ENCODE data around the gene FAM120B. TPM values are rescaled to one million over a fixed set of nuclear protein-coding genes. Genes with fewer than 3 reads are reported as not detected.

Gene FAM120B
- total and polyA plus RNA-seq, 2 of the 4 experiments (the other 2 are of a cell fraction): 15.3 to 28.0 TPM

- H3K4me1 ChIP-seq (ENCODE audit: control insufficient read depth, insufficient read depth, low read length): peaks cover 2% of the 10 kb centered on the region; the same call in 1 of the 2 replicates
- H3K56ac ChIP-seq (ENCODE audit: extremely low read depth, insufficient read depth, low read length): no peak overlapping the region
- in situ Hi-C loops (cut with MboI; ENCODE audit: low sequenced_read_pairs): no loop called here
- H3K36me3 ChIP-seq (ENCODE audit: control insufficient read depth, insufficient read depth, low read length): peaks cover 3% of the 10 kb centered on the region
- no peak overlapping the region for H2BK120ac ChIP-seq (ENCODE audit: low read depth, low read length)
- no peak overlapping the region for H2AFZ ChIP-seq (replicated peaks; ENCODE audit: low read length, poor library complexity)
- H4K5ac ChIP-seq (ENCODE audit: low read depth, low read length): no peak overlapping the region
- dilution Hi-C loops (cut with HindIII; ENCODE audit: low sequenced_read_pairs, unreplicated experiment): no loop called here
- ChIA-PET CTCF (no interaction called here), POLR2A (ENCODE audit: unreplicated experiment) (interaction anchor here (0.5 kb wide), 1 partner anchor 52 kb away, joined by 3 read pairs; no protein-coding TSS in a partner anchor)
- no peaks in the 10 kb centered on the region for H3K27me3 ChIP-seq (ENCODE audit: control insufficient read depth, insufficient read depth, low read length)
- no peaks in the 10 kb centered on the region for H3K9me3 ChIP-seq (ENCODE audit: control insufficient read depth, insufficient read depth, low read length)
- H4K91ac ChIP-seq (ENCODE audit: insufficient read depth, low read depth, low read length): no peak overlapping the region
- no peak overlapping the region for H3K14ac ChIP-seq (replicated peaks; ENCODE audit: low read depth, low read length)
- no peak overlapping the region for H3K4me2 ChIP-seq (ENCODE audit: low read depth, low read length)
- peaks cover 6 to 9% of the 10 kb centered on the region in 2 experiments; a peak in 2 of 4 replicates for H3K79me1 ChIP-seq (ENCODE audit: low read depth in 1 of 2, low read length in 2 of 2)
- no peaks in the 10 kb centered on the region for H4K20me1 ChIP-seq (ENCODE audit: insufficient read depth, low read length)
- H2AK5ac ChIP-seq (ENCODE audit: low read depth, low read length): no peak overlapping the region
- H3K9me1 ChIP-seq (ENCODE audit: insufficient read depth, low read length): peaks cover 8% of the 10 kb centered on the region; the same call in 1 of the 2 replicates
- no peak overlapping the region for H3K9ac ChIP-seq (ENCODE audit: low read depth, low read length)
- no peak overlapping the region for H2BK5ac ChIP-seq (ENCODE audit: low read depth, low read length, poor library complexity, severe bottlenecking)
- intact Hi-C loops (cut with micrococcal nuclease): no loop called here
- H2BK15ac ChIP-seq (ENCODE audit: low read depth, low read length): no peak overlapping the region
- H3K23ac ChIP-seq (ENCODE audit: low read depth, low read length): no peak overlapping the region
- DNase-seq (no peak), ATAC-seq (ENCODE audit: low read depth) (no peak)
- no peak overlapping the region for H2BK20ac ChIP-seq (ENCODE audit: low read depth, low read length)
- H3K4me3 ChIP-seq (ENCODE audit: insufficient read depth, low read depth, low read length): no peak overlapping the region
- TF ChIP-seq FOS (IDR thresholded peaks at IDR 0.05; ENCODE audit: low read depth, low read length) (no peak), RFX5 (IDR thresholded peaks at IDR 0.05; ENCODE audit: low read depth, low read length) (no peak), POLR2A (IDR thresholded peaks at IDR 0.05; ENCODE audit: low read depth, low read length) (no peak), RCOR1 (IDR thresholded peaks at IDR 0.05; ENCODE audit: insufficient replicate concordance, low read length) (no peak), BHLHE40 (IDR thresholded peaks at IDR 0.05; ENCODE audit: low read depth, low read length) (no peak), ELK1 (IDR thresholded peaks at IDR 0.05; ENCODE audit: borderline replicate concordance, low read depth, low read length) (no peak), SMC3 (IDR thresholded peaks at IDR 0.05; ENCODE audit: low read depth, low read length) (no peak), RAD21 (IDR thresholded peaks at IDR 0.05; ENCODE audit: low read length) (no peak), NFE2L2 (IDR thresholded peaks at IDR 0.05; ENCODE audit: low read depth, low read length) (no peak), MAFK (IDR thresholded peaks at IDR 0.05; ENCODE audit: low read depth, low read length) (no peak), MAZ (IDR thresholded peaks at IDR 0.05; ENCODE audit: borderline replicate concordance, low read depth, low read length) (no peak), CTCF (conservative IDR thresholded peaks at IDR 0.05; ENCODE audit: low read depth, low read length) (no peak), CEBPB (IDR thresholded peaks at IDR 0.05; ENCODE audit: low read depth, low read length) (no peak), CHD1 (IDR thresholded peaks at IDR 0.05; ENCODE audit: low read depth, low read length) (no peak), MXI1 (IDR thresholded peaks at IDR 0.05; ENCODE audit: borderline replicate concordance, low read depth, low read length) (no peak)
- no peak overlapping the region for H3K27ac ChIP-seq (ENCODE audit: insufficient read depth, low read length)
- no TSS peak for BruUV-seq (replicated peaks)
- no peak overlapping the region for H3K18ac ChIP-seq (ENCODE audit: low read depth, low read length)
- H3K4ac ChIP-seq (ENCODE audit: low read depth, low read length): no peak overlapping the region
- WGBS, 2 experiments (ENCODE audit: extremely low coverage in 2 of 2, insufficient read length in 1 of 2): 93% methylated on average over 10 of the region's 10 CpGs; no CpG with 5 or more reads in 1 of the 2 experiments
- H2AK9ac ChIP-seq (replicated peaks; ENCODE audit: low read depth, low read length, poor library complexity): no peak overlapping the region
- H4K8ac ChIP-seq (ENCODE audit: low read depth in 2 of 2, low read length in 2 of 2): no peak overlapping the region
Measured at GRCh38 chr6:170378502-170378901, 71.9 kb downstream of the FAM120B start.
